Psoas muscle (tissue), 8 donors: ENCODE data around the gene LLGL1. TPM values are rescaled to one million over a fixed set of nuclear protein-coding genes. Genes with fewer than 3 reads are reported as not detected.
A peak's percentile ranks its signal among the peaks of the same experiment; 100 is the strongest.

ENCODE experiments used
- ATAC-seq, 4 donors: fragments of 200-7000 bp; cut with Tn5 transposase; one replicate each; pipeline ENCODE4 v1.9.1; 2020; ENCODE audit warnings: moderate library complexity in 3 of 4, mild to moderate bottlenecking in 2 of 4
- DNase-seq, 2 donors: peaks; one replicate each; pipeline ENCODE4 v3.0.0-alpha.2; 2020
- H3K27ac ChIP-seq: fragments of 200-600 bp; one replicate; pipeline ENCODE4 v1.8.0; 2022
- H3K27me3 ChIP-seq, 3 donors: fragments of 200-600 bp in 1 of 3; one replicate each; pipeline versions ENCODE4 v1.6.1 to v1.8.0; 2013 to 2022; ENCODE audit warnings: low read length in 2 of 3, mild to moderate bottlenecking in 2 of 3, moderate library complexity in 1 of 3; ENCODE audit not compliant: insufficient read depth in 3 of 3
- H3K36me3 ChIP-seq, 2 donors: fragments of 200-600 bp in 1 of 2; one replicate each; pipeline versions ENCODE4 v1.6.1 to v1.8.0; 2013 to 2022; ENCODE audit warnings: low read depth in 1 of 2, mild to moderate bottlenecking in 1 of 2, moderate library complexity in 1 of 2; ENCODE audit not compliant: insufficient read depth in 1 of 2
- H3K4me1 ChIP-seq: fragments of 200-600 bp; one replicate; pipeline ENCODE4 v1.8.0; 2022
- H3K4me3 ChIP-seq: fragments of 200-600 bp; one replicate; pipeline ENCODE4 v1.8.0; 2022; ENCODE audit warnings: mild to moderate bottlenecking
- H3K9me3 ChIP-seq: fragments of 200-600 bp; one replicate; pipeline ENCODE4 v1.8.0; 2022
- whole genome bisulfite sequencing, 3 donors: extraction: QIAGEN DNeasy Blood & Tissue Kit; methylation state at CpG; one replicate each; pipeline versions ENCODE4 v1.1.6 to v1.1.7; 2013; 5-methylcytosine and 5-hydroxymethylcytosine counted together
- intact Hi-C, 2 donors: fragments of 100-400 bp; cut with DNase I; formaldehyde crosslinking; loops; one replicate each; pipeline versions ENCODE4 v1.11.0 to v1.14.2; 2022
- polyA plus RNA-seq, 3 donors: library from polyadenylated mRNA; stranded (reverse); fragments of 200-250 nt; gene quantifications; one replicate each; pipeline ENCODE4 v1.2.3, GENCODE V29; 2013
- total RNA-seq, 4 donors: library from RNA; stranded (reverse); fragmentation: NEBNext Ultra II Directional in 2 of 4; extraction: Animal tissue kit (Norgen Biotek cat#: 25700) in 2 of 4; gene quantifications; one replicate each; pipeline versions ENCODE4 v1.2.1 to v1.2.4, GENCODE V29; 2021 to 2023
- TF ChIP-seq, protein P1 (sequence below): fragments of 200-600 bp; IDR thresholded peaks from one replicate; pipeline ENCODE4 v1.8.0; 2022; ENCODE audit warnings: antibody characterized with exemption
- donor health status: healthy with polysubstance abuse.
- donor health status: DM: no; HTN: no; CAD: no; lungs with moderate emphysema.
- donor health status: Bipolar disorder and iron deficiency.
- donor health status: healthy.
- donor health status: DM: yes; HTN: yes; CAD: no.
- donor health status: DM: no; HTN: no; CAD: no.
- donor health status: DM: no; HTN: no; CAD: no.
- donor health status: DM: yes; HTN: yes; CAD: no.

Gene LLGL1
- total and polyA plus RNA-seq, 7 donors: 5.1 to 9.5 (median 8.2) TPM

DNA sequence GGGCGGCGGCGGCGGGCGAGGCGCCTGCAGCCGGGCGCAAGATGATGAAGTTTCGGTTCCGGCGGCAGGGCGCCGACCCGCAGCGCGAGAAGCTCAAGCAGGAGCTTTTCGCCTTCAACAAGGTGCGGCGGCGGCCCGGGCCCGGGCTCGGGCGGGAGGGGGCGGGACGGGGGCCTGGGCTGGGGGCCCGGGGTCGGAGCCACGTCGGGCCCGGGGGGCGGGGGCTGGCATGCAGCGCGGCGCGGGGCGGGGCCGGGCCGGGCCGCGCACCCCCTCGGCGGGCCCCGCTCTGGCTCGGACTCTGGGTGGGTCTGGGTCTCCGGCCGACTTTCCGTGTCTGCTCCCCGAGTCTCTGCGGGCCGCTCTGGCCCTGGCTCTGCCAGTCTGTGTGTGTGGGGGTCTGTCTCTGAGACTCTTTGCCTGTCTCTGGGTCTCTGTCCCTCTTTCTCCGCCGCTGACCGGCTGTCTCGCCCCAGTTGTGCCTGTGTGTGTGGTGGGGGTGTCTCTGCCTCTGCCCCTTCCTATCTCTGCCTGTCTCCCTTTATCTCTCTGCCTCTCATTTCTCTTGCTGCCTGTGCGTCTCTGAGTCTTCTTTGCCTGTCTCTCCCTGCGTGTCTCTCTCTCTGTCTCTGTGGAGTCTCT lies 328 bp downstream of the LLGL1 start:
- ATAC-seq (peak in 1 of 4 donors; percentile 12), DNase-seq (peak in 1 of 2 donors; percentile 40)
- Histone ChIP-seq H3K27ac (peak overlapping the region; percentile 46), H3K9me3 (no peaks in the 10 kb centered on the region), H3K4me3 (peak overlapping the region; percentile 71), H3K4me1 (peaks cover 11% of the 10 kb centered on the region), H3K27me3 (no peaks in the 10 kb centered on the region), H3K36me3 (no peaks in the 10 kb centered on the region)
- intact Hi-C loops: loop anchor here in 1 of 2 donors (5.0 kb wide), 1 partner anchor 87 kb away; the partner anchor contains the start of gene TOP3A
- TF ChIP-seq, protein P1, sequence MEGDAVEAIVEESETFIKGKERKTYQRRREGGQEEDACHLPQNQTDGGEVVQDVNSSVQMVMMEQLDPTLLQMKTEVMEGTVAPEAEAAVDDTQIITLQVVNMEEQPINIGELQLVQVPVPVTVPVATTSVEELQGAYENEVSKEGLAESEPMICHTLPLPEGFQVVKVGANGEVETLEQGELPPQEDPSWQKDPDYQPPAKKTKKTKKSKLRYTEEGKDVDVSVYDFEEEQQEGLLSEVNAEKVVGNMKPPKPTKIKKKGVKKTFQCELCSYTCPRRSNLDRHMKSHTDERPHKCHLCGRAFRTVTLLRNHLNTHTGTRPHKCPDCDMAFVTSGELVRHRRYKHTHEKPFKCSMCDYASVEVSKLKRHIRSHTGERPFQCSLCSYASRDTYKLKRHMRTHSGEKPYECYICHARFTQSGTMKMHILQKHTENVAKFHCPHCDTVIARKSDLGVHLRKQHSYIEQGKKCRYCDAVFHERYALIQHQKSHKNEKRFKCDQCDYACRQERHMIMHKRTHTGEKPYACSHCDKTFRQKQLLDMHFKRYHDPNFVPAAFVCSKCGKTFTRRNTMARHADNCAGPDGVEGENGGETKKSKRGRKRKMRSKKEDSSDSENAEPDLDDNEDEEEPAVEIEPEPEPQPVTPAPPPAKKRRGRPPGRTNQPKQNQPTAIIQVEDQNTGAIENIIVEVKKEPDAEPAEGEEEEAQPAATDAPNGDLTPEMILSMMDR: no peak
- 0 to 3% (median 0%) methylated on average over 8 to 57 of the region's 57 CpGs for WGBS, 3 donors

DNA sequence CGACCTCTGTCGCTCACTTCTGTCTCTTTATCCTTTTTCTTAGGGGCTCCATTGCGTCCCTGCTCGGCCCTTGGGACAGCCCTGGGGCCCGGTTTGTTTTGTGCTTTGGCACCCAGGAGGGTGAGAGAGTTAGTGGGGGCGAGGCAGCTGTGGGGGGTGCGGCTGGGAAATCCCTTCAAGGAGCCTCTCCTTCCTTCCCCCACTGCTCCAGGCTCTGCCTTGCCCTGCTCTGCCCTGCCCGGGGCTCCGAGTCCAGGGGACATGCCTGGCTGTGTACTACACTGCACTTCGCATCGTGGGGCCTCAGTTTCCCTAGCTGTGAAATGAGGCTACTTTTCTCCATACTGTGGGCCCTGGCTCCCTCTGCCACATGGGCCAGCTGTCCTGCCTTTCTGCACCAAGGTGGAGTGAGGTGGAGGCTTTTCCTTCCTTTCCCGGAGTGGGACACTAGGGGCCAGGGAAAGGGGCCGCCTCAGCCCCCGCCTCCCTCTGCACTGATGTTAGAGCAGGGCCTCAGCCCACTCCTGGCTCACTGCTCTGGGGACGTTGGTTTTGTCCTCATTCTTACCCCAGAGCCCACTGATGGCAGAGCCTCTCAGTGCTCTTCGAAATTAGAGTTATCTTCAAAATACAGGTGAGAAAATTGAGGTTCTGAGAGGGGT lies 980 bp downstream of the LLGL1 start:
- H3K4me3 ChIP-seq: peak overlapping the region; percentile 71
- peak overlapping the region; percentile 46 for H3K27ac ChIP-seq
- TF ChIP-seq, protein P1: no peak
- intact Hi-C loops: loop anchor here in 1 of 2 donors (5.0 kb wide), 1 partner anchor 86 kb away; the partner anchor contains the start of gene TOP3A
- H3K4me1 ChIP-seq: peaks cover 11% of the 10 kb centered on the region
- 30 to 38% (median 35%) methylated on average over 16 of the region's 16 CpGs for WGBS, 3 donors
- no peaks in the 10 kb centered on the region for H3K36me3 ChIP-seq
- H3K27me3 ChIP-seq: no peaks in the 10 kb centered on the region
- DNase-seq (peak in 1 of 2 donors; percentile 48), ATAC-seq (no peak)
- no peaks in the 10 kb centered on the region for H3K9me3 ChIP-seq

DNA sequence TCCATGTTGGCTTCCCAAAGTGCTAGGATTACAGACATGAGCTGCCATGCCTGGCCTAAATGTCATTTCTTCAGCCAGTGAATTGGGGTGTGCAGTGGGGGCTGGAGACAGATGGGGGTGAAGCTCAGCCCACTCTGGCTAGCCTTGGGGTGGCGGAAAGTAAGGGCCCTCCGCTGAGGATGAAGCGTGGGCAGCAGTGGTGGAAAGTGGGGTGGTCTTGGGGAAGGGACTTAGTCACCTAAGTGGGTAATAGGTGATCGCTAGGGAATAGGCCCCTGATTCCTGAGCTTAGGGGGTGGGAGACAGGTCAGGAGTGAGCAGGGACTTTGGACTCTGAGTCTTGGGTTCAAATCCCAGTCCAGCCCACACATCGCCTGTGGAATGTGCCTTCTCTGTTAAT lies 2.2 kb downstream of the LLGL1 start:
- Histone ChIP-seq H3K27ac (no peak overlapping the region), H3K4me3 (no peak overlapping the region), H3K36me3 (no peaks in the 10 kb centered on the region), H3K4me1 (peaks cover 11% of the 10 kb centered on the region), H3K27me3 (no peaks in the 10 kb centered on the region), H3K9me3 (no peaks in the 10 kb centered on the region)
- DNase-seq: peak in 1 of 2 donors; percentile 21
- no peak for ATAC-seq
- TF ChIP-seq, protein P1: no peak
- intact Hi-C loops: loop anchor here in 1 of 2 donors (5.0 kb wide), 1 partner anchor 85 kb away; the partner anchor contains the start of gene TOP3A
- WGBS, 3 donors: 91 to 100% (median 99%) methylated on average over 5 of the region's 5 CpGs

DNA sequence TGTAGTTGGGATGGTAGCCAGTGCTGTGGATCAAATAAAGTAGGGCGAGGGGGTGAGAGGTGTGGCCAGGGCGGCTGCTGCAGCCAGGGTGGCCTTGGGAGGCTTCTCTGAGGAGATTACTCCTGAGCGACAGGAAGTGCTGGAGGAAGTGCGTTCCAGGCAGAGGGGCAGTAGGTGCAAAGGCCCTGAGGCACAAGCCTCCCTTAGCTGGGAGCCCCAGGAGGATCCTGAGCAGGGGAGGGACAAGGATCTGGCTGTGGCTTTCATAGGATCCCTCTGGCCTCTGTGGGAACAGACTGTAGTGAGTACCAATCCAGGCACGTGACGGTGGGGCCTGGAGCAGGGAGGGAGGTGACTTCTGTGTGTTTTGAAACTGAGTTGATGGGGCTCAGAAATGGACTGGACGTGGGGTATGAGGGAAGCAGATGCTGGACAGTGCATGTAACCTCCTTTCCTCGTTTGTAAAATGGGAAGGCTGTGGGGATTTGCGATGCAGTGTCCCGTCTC lies 2.8 kb downstream of the LLGL1 start:
- ATAC-seq (no peak), DNase-seq (no peak)
- no peak overlapping the region for H3K4me3 ChIP-seq
- H3K27ac ChIP-seq: no peak overlapping the region
- peaks cover 11% of the 10 kb centered on the region for H3K4me1 ChIP-seq
- no peaks in the 10 kb centered on the region for H3K27me3 ChIP-seq
- peaks cover 0 to 2% of the 10 kb centered on the region in 2 donors for H3K36me3 ChIP-seq
- WGBS, 3 donors: 91 to 94% (median 92%) methylated on average over 10 of the region's 10 CpGs
- H3K9me3 ChIP-seq: no peaks in the 10 kb centered on the region
- intact Hi-C loops: loop anchor here in 1 of 2 donors (5.0 kb wide), 1 partner anchor 84 kb away; the partner anchor contains the start of gene TOP3A
- TF ChIP-seq, protein P1: no peak
